Peyer's patch (tissue), 4 donors: ENCODE data around the gene MUC5AC.

Experiments used
- CTCF ChIP-seq, 6 experiments: fragments of 450-650 bp in 4 of 6; fragments of 200-600 bp in 2 of 6; sonication (generic) in 1 of 6; IDR thresholded peaks; one replicate each; pipeline ENCODE4 v1.5.1; 2017 to 2019; ENCODE audit warnings: antibody characterized with exemption in 6 of 6, mild to moderate bottlenecking in 3 of 6, moderate library complexity in 1 of 6
- POLR2A ChIP-seq, 2 donors: fragments of 450-650 bp; IDR thresholded peaks; one replicate each; pipeline ENCODE4 v1.5.1; 2017; ENCODE audit warnings: antibody characterized with exemption in 2 of 2, mild to moderate bottlenecking in 2 of 2, moderate library complexity in 2 of 2

GRCh38 chr11:1206391-1207271, 48.9 kb downstream of the MUC5AC start:
- TF ChIP-seq CTCF (IDR thresholded peaks at IDR 0.05): no peak
- TF ChIP-seq POLR2A (IDR thresholded peaks at IDR 0.05): no peak
